Loucy (cell line): ENCODE results near the gene FRMD5.
"Not testable (repeated sequence)": the region's sequence is repeated elsewhere in the genome, so short reads cannot be mapped to it uniquely, and the experiment has no call there.

ENCODE experiments used
- H2AFZ ChIP-seq: fragments of 200-600 bp; sonication (generic); 2 replicates; pipeline ENCODE4 v1.6.0; 2016; ENCODE audit warnings: antibody characterized with exemption, mild to moderate bottlenecking, low read length, moderate library complexity
- H3F3A ChIP-seq: fragments of 200-600 bp; 2 replicates; pipeline ENCODE4 v1.6.0; 2016; ENCODE audit warnings: antibody characterized with exemption, low read depth, mild to moderate bottlenecking
- H3K27me3 ChIP-seq: fragments of 200-600 bp; sonication (generic); 2 replicates; pipeline ENCODE4 v1.6.1; 2014; ENCODE audit warnings: low read length, mild to moderate bottlenecking; ENCODE audit not compliant: insufficient read depth, poor library complexity, severe bottlenecking
- H3K36me3 ChIP-seq: fragments of 200-600 bp; sonication (generic); 2 replicates; pipeline ENCODE4 v1.6.1; 2016; ENCODE audit warnings: low read length; ENCODE audit not compliant: insufficient read depth
- H3K4me1 ChIP-seq: fragments of 200-600 bp; sonication (generic); 2 replicates; pipeline ENCODE4 v1.5.1; 2014; ENCODE audit warnings: low read length, mild to moderate bottlenecking; ENCODE audit not compliant: insufficient read depth, poor library complexity, severe bottlenecking
- H3K4me2 ChIP-seq: fragments of 200-600 bp; sonication (generic); 2 replicates; pipeline ENCODE4 v1.6.0; 2014; ENCODE audit warnings: antibody characterized with exemption, low read length, low read depth, mild to moderate bottlenecking; ENCODE audit not compliant: poor library complexity, severe bottlenecking
- H3K4me3 ChIP-seq: fragments of 200-600 bp; sonication (generic); 2 replicates; pipeline ENCODE4 v1.5.1; 2014; ENCODE audit warnings: low read length, mild to moderate bottlenecking, mixed read lengths; ENCODE audit not compliant: poor library complexity, severe bottlenecking
- H3K79me2 ChIP-seq: fragments of 200-600 bp; sonication (generic); 2 replicates; pipeline ENCODE4 v1.6.1; 2014; ENCODE audit warnings: low read length; ENCODE audit not compliant: insufficient read depth
- H3K9ac ChIP-seq: fragments of 200-600 bp; sonication (generic); 2 replicates; pipeline ENCODE4 v1.6.0; 2014; ENCODE audit warnings: mild to moderate bottlenecking, low read depth, low read length, moderate library complexity; ENCODE audit not compliant: poor library complexity, severe bottlenecking
- H3K9me2 ChIP-seq: fragments of 200-600 bp; sonication (generic); replicated peaks from 2 replicates; pipeline ENCODE4 v1.6.1; 2016; ENCODE audit warnings: low read depth, low read length, mixed read lengths
- H3K9me3 ChIP-seq: fragments of 200-600 bp; sonication (generic); 2 replicates; pipeline ENCODE4 v1.6.1; 2014; ENCODE audit warnings: mild to moderate bottlenecking, antibody characterized with exemption, low read length, low read depth; ENCODE audit not compliant: insufficient read depth
- H4K20me1 ChIP-seq: fragments of 200-600 bp; sonication (generic); 2 replicates; pipeline ENCODE4 v1.6.0; 2014; ENCODE audit warnings: antibody characterized with exemption, low read length, mild to moderate bottlenecking; ENCODE audit not compliant: insufficient read depth, poor library complexity, severe bottlenecking
- EZH2phosphoT487 ChIP-seq: fragments of 200-600 bp; IDR thresholded peaks from 2 replicates; pipeline ENCODE4 v1.6.1; 2018; ENCODE audit warnings: antibody characterized with exemption, mild to moderate bottlenecking, moderate library complexity, borderline replicate concordance
- TF ChIP-seq, protein P1 (sequence below): fragments of 200-600 bp; sonication (generic); conservative IDR thresholded peaks from 2 replicates; pipeline ENCODE4 v1.5.1; 2014; ENCODE audit warnings: mild to moderate bottlenecking, antibody characterized with exemption, low read length

FRMD5 gene

DNA sequence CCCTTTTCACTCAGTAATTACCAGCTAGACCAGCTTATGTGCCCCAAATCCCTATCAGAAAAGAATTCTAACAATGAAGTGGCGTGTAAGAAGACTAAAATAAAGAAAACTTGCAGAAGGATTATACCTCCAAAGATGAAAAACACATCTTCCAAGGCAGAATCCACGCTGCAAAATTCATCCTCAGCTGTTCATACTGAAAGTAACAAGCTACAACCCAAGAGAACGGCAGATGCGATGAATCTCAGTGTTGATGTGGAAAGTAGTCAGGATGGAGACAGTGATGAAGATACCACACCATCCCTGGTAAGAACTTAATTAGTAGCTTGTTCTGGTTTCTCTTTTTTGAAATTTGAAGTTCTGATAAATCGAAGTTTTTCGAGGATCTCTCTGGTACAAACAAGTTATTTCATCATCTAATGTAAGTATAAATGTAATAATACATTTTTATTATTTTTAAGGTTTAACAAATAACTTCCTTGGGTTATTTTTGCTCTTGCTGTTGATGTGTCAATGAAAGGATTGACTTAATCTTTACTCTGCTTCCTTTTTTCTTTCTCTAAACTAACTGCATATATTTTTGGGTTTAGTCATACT lies 366.9 kb downstream of the FRMD5 start:
- Histone ChIP-seq H3K36me3 (no peaks in the 10 kb centered on the region), H3K27me3 (no peaks in the 10 kb centered on the region), H3K9ac (peak overlapping the region; percentile 88), H2AFZ (peak overlapping the region; percentile 34; the same call in 1 of the 2 replicates), H3K4me3 (peak overlapping the region; percentile 86), H3K4me2 (peak overlapping the region; percentile 75), H3K4me1 (peaks cover 53% of the 10 kb centered on the region), H3K9me2 (no peaks in the 10 kb centered on the region), H3K79me2 (peaks cover 88% of the 10 kb centered on the region), H4K20me1 (peaks cover 6% of the 10 kb centered on the region), H3K9me3 (no peaks in the 10 kb centered on the region), H3F3A (no peaks in the 10 kb centered on the region)
- TF ChIP-seq, protein P1, sequence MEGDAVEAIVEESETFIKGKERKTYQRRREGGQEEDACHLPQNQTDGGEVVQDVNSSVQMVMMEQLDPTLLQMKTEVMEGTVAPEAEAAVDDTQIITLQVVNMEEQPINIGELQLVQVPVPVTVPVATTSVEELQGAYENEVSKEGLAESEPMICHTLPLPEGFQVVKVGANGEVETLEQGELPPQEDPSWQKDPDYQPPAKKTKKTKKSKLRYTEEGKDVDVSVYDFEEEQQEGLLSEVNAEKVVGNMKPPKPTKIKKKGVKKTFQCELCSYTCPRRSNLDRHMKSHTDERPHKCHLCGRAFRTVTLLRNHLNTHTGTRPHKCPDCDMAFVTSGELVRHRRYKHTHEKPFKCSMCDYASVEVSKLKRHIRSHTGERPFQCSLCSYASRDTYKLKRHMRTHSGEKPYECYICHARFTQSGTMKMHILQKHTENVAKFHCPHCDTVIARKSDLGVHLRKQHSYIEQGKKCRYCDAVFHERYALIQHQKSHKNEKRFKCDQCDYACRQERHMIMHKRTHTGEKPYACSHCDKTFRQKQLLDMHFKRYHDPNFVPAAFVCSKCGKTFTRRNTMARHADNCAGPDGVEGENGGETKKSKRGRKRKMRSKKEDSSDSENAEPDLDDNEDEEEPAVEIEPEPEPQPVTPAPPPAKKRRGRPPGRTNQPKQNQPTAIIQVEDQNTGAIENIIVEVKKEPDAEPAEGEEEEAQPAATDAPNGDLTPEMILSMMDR, result no peak
- TF ChIP-seq EZH2phosphoT487, result no peak

DNA sequence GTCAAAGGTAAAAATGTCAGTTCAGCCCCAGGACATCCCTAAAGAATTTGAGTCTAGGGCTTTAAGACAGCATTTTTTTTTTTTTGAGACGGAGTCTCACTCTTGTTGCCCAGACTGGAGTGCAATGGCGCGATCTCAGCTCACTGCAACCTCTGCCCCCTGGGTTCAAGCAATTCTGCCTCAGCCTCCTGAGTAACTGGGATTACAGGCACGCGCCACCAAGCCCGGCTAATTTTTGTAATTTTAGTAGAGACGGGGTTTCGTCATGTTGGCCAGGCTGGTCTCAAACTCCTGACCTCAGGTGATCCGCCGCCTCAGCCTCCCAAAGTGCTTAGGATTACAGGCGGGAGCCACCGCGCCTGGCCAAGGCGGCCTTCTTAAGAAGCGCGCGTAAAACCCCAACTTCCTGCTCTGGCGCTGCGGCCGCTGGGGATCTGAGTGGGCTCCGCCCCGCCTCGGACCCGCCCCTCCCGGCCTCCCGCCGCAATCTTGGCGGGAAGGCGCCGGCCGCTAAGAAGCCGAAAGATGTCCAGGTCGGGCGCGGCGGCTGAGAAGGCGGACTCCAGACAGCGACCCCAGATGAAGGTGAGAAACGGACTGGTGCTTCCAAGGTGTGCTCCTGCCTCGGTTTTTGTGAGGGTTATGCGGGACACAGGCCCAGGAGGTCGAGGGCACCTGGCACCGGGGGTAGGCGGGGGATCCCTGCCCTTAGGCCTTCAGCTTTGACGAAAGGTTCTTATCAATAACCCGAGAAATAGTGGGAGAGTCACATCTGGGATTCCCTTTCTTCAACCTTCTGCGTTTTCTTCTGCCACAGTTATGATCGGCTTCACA lies 368.3 kb downstream of the FRMD5 start, which contains the start of gene WDR76:
Gene WDR76 (plus strand): TSS at position 495 of the 834 bp plus-strand sequence. CDS start 31 bp downstream, at position 526.
- Histone ChIP-seq H3K79me2 (peaks cover 87% of the 10 kb centered on the region), H2AFZ (peak within 1 kb of the TSS; percentile 99), H4K20me1 (peaks cover 11% of the 10 kb centered on the region), H3K9me3 (no peaks in the 10 kb centered on the region), H3K4me2 (peak within 1 kb of the TSS; percentile 75), H3K36me3 (no peaks in the 10 kb centered on the region), H3K4me3 (peak within 1 kb of the TSS; percentile 96), H3K27me3 (no peaks in the 10 kb centered on the region), H3K9ac (peak within 1 kb of the TSS; percentile 88), H3F3A (no peaks in the 10 kb centered on the region), H3K4me1 (peaks cover 54% of the 10 kb centered on the region), H3K9me2 (no peaks in the 10 kb centered on the region)
- no peak for TF ChIP-seq EZH2phosphoT487
- TF ChIP-seq, protein P1, result no peak

DNA sequence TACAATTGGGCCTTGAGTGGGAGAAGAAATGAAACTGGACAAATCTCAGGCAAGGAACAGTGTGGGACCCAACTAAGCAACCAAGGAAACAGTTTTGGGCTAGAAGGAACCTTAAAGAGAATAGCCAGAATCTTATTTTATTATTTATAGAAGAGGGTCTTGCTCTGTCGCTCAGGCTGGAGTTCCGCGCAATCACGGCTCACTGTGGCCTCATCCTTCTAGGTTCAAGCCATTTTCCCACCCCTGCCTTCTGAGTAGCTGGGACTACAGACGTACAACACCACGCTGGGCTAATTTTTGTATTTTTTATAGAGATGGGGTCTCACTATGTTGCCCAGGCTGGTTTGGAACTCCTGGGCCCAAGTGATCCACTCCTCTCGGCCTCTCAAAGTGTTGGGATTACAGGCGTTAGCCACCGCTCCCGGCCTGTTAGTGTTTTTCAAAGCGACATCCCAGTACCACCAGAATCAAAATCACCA lies 369.0 kb downstream of the FRMD5 start:
- no peaks in the 10 kb centered on the region for H3K36me3 ChIP-seq
- peak overlapping the region; percentile 88 for H3K9ac ChIP-seq
- no peaks in the 10 kb centered on the region for H3K27me3 ChIP-seq
- peaks cover 55% of the 10 kb centered on the region for H3K4me1 ChIP-seq
- peak overlapping the region; percentile 75 for H3K4me2 ChIP-seq
- H2AFZ ChIP-seq, result no peak overlapping the region
- H4K20me1 ChIP-seq, result peaks cover 18% of the 10 kb centered on the region
- H3K4me3 ChIP-seq, result peak overlapping the region; percentile 96
- no peaks in the 10 kb centered on the region for H3K9me3 ChIP-seq
- TF ChIP-seq, protein P1, result no peak
- no peak for TF ChIP-seq EZH2phosphoT487
- no peaks in the 10 kb centered on the region for H3K9me2 ChIP-seq
- peaks cover 87% of the 10 kb centered on the region for H3K79me2 ChIP-seq
- no peaks in the 10 kb centered on the region for H3F3A ChIP-seq

DNA sequence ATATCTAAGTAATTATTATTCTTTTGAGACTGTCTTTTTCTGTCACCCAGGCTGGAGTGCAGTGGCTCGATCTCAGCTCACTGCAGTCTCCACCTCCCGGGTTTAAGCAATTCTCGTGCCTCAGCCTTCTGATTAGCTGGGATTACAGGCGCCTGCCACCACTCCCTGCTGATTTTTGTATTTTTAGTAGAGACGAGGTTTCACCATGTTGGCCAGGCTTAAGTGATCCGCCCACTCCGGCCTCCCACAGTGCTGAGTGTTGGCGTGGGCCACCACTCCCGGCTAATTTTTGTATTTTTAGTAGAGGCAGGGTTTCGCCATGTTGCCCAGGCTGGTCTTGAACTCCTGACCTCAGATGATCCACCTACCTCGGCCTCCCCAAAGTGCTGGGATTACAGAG lies 369.8 kb downstream of the FRMD5 start:
- not testable (repeated sequence) for H2AFZ ChIP-seq, H3K36me3 ChIP-seq, H3F3A ChIP-seq, H3K9me2 ChIP-seq, H3K27me3 ChIP-seq, H3K9me3 ChIP-seq
- Histone ChIP-seq H3K79me2 (peaks cover 87% of the 10 kb centered on the region), H3K4me2 (peak overlapping the region; percentile 75), H4K20me1 (peaks cover 21% of the 10 kb centered on the region), H3K9ac (peak overlapping the region; percentile 88), H3K4me1 (peaks cover 55% of the 10 kb centered on the region), H3K4me3 (peak overlapping the region; percentile 96)
